ENCODE results near the gene PCNX3.
"Not testable (repeated sequence)": the region's sequence is repeated elsewhere in the genome, so short reads cannot be mapped to it uniquely, and the experiment has no call there.

PCNX3 gene

DNA sequence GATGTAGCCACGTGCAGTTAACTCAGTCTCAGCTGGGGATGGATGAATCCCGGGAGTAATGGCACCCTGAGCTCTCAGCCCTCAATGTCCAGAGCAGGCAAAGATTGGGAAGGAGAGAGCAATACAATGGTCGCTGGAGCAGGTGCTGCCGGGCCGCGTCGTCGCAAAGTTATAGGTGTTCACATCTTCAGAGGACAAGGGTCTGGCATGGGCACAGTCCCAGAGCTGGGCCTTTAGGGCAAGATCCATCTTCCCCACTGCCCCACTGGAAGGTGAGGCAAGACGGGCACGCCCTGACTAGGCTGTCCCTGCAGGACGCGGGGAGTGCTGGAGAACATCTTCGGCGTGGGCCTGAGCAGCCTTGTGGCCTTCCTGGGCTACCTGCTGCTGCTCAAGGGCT lies 7.6 kb downstream of the PCNX3 start:
- DNase-seq: no peak

DNA sequence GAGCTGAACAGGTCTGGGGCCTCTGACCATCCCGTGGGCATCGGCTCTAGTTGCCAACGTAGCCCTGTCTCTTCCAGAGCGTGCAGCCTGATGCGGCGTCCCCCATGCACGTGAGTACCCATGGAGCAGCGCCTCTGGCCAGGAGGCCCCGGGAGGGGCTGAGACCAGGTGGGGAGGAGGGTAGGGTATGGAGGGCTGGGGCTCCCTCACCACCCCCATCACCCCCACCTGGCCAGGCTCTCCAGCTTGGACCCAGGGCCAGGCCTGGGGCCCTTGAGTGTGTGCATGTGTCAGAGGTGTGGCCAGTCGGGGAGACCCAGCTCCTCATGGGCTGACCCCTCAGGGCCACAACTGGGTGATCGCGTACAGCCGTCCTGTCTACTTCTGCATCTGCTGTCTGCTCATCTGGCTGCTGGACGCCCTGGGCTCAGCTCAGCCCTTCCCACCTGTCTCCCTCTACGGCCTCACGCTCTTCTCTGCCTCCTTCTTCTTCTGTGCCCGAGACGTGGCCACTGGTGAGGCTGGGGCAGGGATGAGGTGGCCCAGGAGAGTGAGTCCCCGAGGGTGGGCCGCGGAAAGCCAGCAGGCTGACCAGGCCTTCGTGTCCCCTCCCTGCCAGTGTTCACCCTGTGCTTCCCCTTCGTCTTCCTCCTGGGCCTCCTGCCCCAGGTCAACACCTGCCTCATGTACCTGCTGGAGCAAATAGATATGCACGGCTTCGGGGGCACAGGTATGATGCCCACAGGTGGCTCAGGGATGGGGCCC lies 8.5 kb downstream of the PCNX3 start:
- no peak for DNase-seq

DNA sequence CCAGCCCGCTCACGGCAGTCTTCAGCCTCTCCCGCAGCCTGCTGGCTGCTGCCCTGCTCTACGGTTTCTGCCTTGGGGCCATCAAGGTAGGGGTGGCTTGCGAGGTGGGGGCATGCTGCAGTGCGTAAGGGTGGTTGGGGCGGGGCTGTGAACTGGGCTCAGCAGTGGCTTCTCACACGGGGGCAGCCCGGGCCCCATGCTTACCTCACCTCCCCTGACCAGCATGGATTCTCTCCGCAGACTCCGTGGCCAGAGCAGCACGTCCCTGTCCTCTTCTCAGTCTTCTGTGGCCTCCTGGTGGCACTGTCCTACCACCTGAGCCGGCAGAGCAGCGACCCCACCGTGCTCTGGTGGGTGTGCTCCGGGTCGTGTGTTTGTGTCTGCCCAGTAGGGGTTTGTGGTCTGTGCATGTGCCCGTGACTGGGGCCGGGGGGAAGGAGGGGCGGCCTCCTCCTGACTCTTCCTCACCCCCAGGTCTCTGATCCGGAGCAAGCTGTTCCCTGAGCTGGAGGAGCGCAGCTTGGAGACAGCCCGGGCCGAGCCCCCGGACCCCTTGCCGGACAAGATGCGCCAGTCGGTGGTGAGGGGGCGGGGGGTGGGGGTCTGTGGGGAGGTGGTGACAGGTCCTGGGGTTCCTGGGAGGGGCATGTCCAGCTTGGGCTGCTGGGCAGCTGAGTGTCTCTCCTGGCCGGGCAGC lies 9.5 kb downstream of the PCNX3 start:
- no peak for DNase-seq

DNA sequence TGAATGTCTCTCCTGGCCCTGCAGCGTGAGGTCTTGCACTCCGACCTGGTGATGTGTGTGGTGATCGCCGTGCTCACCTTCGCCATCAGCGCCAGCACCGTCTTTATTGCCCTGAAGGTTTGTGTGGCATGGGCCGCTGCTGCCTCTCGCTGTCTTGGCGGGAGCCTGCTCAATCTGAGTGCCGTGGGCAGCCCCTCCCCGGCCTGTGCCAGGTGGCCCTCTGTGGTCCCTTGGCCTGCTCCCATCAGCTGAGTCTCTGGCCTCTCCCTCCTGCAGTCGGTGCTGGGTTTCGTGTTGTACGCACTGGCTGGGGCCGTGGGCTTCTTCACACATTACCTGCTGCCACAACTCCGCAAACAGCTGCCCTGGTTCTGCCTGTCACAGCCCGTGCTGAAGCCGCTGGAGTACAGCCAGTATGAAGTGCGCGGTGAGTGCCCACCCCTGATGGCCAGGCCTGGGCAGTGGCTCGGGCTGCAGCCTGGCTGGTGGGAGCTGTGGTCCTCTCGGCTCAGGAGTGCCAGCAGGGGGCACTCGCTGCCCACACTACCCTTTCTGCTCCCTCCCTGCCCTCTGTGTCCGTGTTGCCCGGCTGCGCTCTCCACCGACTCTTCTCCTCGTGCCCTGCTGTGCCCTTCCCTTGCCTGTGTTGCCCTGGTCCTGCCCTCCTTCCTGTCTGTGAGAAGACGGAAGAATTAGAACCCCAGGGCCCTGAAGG lies 10.2 kb downstream of the PCNX3 start:
- DNase-seq: peak; percentile 59 to 65

DNA sequence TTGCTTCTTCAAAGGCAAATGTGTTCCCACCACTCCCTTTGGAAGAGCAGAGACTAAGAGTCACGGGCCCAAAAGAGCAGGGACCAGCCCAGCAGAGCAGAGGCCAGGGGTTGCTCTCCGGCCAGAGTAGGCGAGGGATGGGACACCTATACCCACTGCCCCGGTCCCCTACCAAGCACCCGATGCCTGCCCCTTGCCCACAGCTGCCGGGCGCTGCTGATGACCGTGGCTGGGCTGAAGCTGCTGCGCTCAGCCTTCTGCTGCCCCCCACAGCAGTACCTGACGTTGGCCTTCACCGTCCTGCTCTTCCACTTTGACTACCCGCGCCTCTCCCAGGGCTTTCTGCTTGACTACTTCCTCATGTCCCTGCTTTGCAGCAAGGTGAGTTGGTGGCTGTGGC lies 11.6 kb downstream of the PCNX3 start:
- no peak for DNase-seq

DNA sequence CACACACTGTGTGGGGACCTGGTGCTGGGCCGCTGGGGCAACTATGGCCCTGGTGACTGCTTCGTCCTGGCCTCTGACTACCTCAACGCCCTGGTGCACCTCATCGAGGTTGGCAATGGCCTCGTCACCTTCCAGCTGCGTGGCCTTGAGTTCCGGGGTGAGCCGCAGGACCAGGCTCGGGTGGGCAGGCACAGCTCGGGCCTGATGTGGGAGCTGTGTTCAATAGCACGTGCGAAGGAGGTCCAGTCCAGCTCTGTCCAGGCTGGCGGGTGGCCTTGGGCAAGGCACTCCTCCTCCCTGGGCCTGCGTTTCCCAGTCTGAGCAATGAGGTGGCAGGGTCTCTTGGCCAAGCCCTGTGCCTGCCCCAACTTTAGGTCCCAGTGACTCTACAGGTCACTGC lies 14.0 kb downstream of the PCNX3 start:
- no peak for DNase-seq

DNA sequence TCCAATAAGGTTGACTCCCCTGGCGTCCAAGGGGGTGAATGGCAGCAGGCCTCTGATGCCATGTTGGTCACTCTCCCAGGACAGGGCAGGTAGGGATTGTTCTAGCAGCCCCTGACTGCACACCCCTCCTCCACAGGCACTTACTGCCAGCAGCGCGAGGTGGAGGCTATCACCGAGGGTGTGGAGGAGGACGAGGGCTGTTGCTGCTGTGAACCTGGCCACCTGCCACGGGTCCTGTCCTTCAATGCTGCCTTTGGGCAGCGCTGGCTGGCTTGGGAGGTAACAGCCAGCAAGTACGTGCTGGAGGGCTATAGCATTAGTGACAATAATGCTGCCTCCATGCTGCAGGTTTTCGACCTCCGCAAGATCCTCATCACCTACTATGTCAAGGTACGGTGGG lies 14.6 kb downstream of the PCNX3 start:
- DNase-seq: no peak

DNA sequence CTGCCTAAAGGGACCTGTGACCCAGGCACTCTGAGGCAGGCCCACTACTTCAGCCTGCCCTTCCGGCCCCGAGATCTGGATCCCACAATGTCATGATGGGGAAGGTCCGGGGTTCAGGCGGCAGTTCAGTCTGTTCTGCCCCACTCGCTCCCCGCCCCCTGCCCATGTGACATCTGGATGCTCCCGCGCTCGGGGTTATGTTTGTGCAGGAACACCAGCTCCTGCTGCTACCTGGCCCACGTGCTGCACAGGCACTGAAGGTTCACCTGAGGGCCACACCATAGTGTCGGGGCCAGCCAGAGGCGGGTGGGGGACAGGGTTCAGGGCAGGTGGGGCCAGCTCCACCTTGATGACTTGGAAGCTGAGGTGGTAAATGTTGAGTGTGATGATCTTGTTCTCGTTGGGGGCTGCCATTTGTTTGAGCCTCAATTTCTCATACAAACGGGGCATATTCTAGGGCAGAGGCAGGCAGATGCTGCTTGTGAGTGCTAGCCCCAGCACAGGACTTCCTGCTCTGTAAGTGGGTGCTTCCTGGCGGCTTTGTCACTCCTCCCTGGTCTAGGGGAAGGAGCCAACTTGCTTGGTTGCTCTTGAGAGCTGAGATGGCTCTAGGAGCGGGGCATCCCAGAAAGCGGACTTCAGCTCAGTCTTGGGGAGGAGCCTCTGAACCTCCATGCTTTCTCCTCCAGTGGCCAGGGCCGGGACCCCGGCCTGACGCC lies 18.0 kb downstream of the PCNX3 start:
- no peak for DNase-seq

DNA sequence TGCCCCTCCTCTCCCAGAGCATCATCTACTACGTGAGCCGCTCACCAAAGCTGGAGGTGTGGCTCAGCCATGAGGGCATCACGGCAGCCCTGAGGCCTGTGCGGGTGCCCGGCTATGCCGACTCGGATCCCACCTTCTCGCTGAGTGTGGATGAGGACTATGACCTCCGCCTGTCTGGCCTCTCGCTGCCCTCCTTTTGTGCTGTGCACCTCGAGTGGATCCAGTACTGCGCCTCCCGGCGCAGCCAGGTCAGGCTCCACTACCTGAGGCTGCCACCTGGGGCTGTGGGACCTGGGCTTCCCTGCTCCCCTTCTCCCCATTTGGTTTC lies 18.5 kb downstream of the PCNX3 start:
- DNase-seq: no peak

DNA sequence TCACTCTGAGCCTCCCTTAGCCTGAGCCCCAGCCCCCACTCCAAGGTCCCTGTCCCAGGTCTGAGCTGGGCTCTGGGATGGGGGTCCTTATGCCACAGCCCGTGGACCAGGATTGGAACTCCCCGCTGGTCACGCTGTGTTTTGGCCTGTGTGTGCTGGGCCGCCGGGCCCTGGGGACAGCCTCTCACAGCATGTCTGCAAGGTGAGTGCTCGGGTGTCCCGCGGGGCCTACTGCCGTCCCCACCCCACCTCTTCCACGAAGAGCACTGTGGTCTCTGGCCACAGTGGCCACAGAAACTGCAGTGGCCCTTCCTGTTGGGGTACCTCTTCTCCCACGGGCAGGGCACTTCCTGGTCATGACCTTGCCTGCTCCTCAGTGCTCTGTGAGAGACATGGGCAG lies 18.9 kb downstream of the PCNX3 start:
- no peak for DNase-seq

DNA sequence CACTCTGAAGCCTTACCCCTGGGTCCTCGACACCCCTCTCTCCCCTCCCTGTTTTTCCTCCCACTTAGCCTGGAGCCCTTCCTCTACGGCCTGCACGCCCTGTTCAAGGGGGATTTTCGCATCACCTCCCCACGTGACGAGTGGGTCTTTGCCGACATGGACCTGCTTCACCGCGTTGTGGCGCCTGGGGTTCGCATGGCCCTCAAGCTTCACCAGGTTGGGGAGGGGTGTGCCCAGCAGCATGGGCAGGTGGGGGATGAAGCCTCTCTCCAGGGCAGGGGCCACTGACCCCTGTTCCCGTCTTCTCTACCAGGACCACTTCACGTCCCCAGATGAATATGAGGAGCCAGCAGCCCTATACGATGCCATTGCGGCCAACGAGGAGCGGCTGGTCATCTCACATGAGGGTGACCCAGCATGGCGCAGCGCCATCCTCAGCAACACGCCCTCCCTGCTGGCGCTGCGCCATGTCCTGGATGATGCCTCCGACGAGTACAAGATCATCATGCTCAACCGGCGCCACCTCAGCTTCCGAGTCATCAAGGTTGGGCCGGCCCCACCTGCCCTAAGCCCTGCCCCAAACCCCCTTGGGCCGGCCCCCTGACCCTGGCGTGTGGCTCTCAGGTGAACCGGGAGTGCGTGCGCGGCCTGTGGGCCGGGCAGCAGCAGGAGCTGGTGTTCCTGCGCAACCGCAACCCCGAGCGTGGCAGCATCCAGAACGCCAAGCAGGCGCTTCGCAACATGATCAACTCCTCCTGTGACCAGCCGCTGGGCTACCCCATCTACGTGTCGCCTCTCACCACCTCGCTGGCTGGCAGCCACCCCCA lies 19.5 kb downstream of the PCNX3 start:
- no peak for DNase-seq

DNA sequence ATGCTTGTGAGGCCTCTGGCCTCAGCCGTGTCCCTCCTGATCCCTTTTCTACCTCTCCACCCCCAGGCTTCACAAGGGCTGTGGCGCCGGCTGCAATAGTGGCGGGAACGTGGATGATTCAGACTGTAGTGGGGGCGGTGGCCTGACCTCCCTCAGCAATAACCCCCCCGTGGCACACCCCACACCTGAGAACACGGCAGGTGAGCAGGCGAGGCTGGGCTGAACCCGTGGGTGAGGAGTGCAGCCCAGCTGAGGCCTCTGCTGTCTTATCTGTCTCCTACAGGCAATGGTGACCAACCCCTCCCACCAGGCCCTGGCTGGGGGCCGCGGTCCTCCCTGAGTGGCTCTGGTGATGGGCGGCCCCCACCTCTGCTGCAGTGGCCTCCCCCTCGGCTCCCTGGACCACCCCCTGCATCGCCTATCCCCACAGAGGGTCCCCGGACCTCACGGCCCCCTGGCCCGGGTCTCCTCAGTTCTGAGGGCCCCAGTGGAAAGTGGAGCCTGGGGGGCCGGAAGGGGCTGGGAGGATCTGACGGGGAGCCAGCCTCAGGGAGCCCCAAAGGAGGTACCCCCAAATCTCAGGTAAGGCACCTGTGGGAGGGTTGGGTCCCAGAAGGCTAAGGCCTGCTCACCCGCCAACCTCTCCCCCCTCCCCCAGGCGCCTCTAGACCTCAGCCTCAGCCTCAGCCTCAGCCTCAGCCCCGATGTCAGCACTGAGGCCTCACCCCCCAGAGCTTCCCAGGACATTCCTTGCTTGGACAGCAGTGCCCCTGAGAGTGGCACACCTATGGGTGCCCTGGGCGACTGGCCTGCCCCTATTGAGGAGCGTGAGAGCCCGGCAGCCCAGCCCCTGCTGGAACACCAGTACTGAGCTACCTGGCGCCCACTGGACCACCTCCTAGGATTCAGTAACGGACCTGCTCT lies 20.8 kb downstream of the PCNX3 start:
- DNase-seq: no peak

DNA sequence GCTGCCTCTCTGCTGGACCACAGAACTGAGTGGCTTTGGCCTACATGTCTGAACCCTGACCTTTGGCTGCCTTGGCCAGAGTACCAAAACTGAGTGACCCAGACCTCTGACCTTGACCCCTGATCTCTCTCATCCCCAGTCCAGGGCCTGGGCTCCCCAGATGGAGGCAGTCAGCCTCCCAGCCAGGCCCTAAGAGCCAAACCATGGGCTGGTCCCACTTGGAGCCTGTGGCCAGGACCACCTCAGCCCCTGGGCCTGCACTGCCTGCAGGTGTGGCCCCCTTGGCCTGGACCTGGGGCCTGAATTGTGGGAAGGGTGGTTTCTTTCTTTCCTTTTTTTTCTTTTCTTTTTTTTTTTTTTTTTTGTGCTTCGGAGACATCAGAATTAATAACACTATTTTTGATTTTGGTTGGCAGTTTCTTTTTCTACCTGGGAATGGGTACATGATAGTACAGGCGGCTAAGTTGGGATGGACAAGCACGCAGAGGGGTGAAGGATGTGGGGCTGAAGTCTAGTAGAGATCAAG lies 21.5 kb downstream of the PCNX3 start:
- no peak for DNase-seq

DNA sequence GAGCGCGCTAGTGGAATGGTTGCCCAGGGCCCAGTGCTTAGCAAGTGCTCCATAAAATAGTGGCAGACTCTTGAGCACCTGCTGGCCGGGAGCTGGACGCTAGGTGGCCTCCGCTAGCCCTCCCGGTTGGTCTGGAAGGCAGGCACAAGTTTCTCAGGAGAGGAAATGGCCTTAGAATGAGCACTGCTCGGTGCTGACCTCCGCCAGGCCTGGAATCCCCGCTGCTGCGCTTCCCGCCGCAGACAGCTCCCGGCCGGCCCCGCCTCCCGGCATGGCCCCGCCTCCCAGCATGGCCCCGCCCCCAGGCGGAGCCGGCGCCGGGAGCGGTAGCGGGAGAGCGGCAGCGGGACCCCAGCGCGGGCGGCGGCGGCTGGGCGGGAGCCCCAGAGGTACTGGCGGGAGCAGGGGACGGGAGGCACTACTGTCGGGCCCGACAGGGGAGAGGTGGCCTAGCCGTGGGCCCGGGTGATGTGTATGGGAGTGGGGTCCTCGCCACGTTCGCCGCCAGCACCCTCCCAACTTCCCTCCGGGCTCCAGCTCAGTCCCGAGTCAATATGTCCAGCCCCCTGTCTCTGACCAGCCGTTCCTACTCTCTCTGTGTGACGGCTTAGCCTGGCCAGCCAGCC lies 22.3 kb downstream of the PCNX3 start, which contains the start of gene SIPA1:
TSS of gene SIPA1 (plus strand) at position 308 of the 626 bp plus-strand sequence. CDS start 2,821 bp downstream, outside the sequence.
- peak; percentile 80 to 88 for DNase-seq

DNA sequence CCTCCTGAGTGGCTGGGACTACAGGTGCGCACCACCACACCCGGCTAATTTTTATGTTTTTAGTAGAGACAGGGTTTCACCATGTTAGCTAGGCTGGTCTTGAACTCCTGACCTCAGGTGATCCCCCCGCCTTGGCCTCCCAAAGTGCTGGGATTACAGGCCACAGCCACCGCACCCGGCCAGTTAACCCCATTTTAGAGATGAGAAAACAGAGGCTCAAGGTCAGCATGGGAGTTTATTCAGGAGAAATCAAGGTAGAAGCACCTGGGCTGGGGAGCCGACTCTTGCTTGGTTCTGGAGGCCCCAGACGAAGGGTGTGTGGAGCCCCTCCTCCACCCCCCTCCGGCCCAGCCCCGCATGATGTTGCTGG lies 23.6 kb downstream of the PCNX3 start:
- DNase-seq: not testable (repeated sequence)

DNA sequence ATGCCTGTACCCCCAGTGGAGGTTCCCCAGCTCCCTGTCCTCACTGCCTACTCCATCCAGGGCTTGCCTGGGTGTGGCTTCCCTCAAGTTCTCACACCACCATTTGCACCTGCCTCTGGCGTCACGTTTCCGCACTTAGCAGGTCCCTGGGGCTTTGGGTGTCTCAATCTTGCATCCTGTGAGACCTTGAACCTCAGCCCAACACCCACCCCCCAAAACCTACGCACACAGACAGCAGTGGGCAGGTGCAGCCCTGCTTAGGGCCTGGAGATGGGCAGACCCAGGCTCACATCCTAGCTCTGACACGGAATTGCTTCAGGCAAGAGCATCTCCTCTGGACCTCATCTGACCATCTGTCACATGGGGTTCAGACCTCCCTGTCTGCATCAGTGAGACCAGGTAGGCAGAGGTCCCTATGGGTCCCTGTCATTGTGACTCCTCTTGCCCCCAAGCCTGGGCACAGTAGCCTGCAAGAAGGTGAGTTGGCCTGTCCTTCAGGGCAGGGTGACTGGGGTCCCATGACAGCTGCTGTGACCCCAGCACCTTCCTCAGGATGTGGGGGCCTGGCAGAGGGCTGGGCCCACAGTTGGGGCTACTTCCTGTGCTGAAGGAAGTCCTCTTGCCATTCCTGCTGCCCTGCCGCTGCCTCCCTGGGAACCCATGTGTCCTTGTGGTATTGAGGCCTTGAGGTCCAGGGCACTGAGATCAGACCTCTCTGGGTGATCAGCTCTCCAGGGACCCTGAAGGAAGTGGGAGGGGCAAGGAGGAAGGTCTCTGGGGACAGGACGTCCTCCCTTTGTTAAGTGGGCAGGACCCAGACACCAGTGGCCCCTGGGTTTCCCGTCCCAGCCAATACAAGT lies 24.3 kb downstream of the PCNX3 start:
- peak; percentile 62 to 64 for DNase-seq

DNA sequence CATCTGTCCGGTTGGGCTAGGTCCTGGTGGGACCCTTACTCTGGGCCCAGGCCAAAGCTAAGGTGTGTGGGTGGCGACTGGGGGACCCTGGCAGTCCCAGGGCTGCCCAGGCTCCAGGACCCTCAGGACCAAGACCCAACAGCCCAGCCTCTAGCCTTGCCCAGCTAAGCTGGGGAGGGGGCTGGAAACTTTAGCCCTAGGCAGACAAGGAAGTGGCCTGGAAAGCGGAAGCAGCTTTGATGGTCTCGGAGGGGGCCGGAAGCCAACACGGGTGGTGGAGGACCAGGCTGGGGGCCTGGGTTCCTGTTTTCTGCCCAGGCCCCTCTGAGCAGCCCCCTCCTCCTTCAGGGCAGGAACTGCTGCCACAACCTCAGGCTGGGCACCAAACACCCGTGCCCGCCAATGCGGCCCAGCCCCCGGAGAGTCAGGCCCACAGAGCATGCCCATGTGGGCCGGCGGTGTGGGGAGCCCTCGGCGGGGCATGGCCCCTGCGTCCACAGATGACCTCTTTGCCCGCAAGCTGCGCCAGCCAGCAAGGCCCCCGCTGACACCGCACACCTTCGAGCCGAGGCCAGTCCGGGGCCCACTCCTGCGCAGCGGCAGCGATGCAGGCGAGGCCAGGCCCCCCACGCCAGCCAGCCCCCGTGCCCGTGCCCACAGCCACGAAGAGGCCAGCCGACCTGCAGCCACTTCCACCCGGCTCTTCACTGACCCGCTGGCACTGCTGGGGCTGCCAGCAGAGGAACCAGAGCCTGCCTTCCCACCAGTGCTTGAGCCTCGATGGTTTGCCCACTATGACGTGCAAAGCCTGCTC lies 25.1 kb downstream of the PCNX3 start:
- peak; percentile 44 to 58 for DNase-seq

DNA sequence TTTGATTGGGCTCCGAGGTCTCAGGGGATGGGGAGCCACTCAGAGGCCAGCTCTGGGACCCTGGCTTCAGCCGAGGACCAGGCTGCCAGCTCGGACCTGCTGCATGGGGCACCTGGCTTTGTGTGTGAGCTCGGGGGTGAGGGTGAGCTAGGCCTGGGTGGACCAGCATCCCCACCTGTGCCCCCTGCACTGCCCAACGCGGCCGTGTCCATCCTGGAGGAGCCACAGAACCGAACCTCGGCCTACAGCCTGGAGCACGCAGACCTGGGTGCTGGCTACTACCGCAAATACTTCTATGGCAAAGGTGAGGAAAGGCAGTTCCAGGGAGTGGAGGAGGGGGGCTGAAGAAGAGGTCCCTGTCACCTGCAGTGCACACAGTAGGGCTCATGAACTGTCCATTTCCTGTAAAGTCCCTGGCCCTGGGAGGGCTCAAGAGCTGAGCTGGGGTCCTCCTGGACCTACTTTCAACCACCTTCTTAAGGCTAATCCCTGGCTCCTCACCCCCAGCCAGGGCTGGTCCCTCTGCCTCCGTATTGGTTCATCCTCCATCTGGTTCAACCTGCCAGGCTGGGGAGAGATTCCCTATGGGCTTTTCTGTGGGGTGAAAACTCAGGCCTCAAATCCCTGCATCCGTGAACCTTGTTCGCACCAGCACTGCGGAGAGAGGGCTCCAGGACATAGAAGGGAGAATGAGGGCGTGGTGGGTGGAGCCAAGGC lies 25.9 kb downstream of the PCNX3 start:
- DNase-seq: no peak

Measured in activated T-cell treated with anti-CD3 and anti-CD28 coated beads, Interleukin-2, amount 50 U/mL, for 48 hours (primary cell).